Measurements from ENCODE around the gene KIF9.

- TF ChIP-seq CTCF (IDR thresholded peaks at IDR 0.05; ENCODE audit: low read length): no peak
- TF ChIP-seq EZH2 (IDR thresholded peaks at IDR 0.05; ENCODE audit: borderline replicate concordance, low read length): no peak
Measured at GRCh38 chr3:47299381-47300318, 17.1 kb upstream of the KIF9 start.
